ENCODE data around the gene IQCE. TPM values are rescaled to one million over a fixed set of nuclear protein-coding genes. Genes with fewer than 3 reads are reported as not detected.
"Not testable (repeated sequence)": the region's sequence is repeated elsewhere in the genome, so short reads cannot be mapped to it uniquely, and the experiment has no call there.

The IQCE gene
- polyA plus RNA-seq, 3 donors = 19.2 to 21.2 (median 21.2) TPM

- no peak for DNase-seq (ENCODE audit: low read depth in 3 of 3, low spot score in 2 of 3)
Observed at GRCh38 chr7:2573761-2574160, 15.0 kb downstream of the IQCE start.

GRCh38 chr7:2575046-2575732 is 16.4 kb downstream of the IQCE start:
- no peak for DNase-seq (ENCODE audit: low read depth in 3 of 3, low spot score in 2 of 3)

- DNase-seq (ENCODE audit: low read depth in 3 of 3, low spot score in 2 of 3) = no peak
Observed at GRCh38 chr7:2575733-2576340, 17.1 kb downstream of the IQCE start.

GRCh38 chr7:2576742-2577491 is 18.1 kb downstream of the IQCE start:
- DNase-seq (ENCODE audit: low read depth in 3 of 3, low spot score in 2 of 3) = no peak

- no peak for DNase-seq (ENCODE audit: low read depth in 3 of 3, low spot score in 2 of 3)
Observed at GRCh38 chr7:2577914-2578680, 19.3 kb downstream of the IQCE start.

GRCh38 chr7:2580636-2581035 is 21.9 kb downstream of the IQCE start:
- no peak for DNase-seq (ENCODE audit: low read depth in 3 of 3, low spot score in 2 of 3)

GRCh38 chr7:2582006-2582735 is 23.4 kb downstream of the IQCE start:
- DNase-seq (ENCODE audit: low read depth in 3 of 3, low spot score in 2 of 3) = no peak

- no peak for DNase-seq (ENCODE audit: low read depth in 3 of 3, low spot score in 2 of 3)
Observed at GRCh38 chr7:2583798-2584580, 25.2 kb downstream of the IQCE start.

- no peak for DNase-seq (ENCODE audit: low read depth in 3 of 3, low spot score in 2 of 3)
Observed at GRCh38 chr7:2585446-2585845, 26.7 kb downstream of the IQCE start.

- DNase-seq (ENCODE audit: low read depth in 3 of 3, low spot score in 2 of 3) = no peak
Observed at GRCh38 chr7:2586326-2587020, 27.7 kb downstream of the IQCE start.

- no peak for DNase-seq (ENCODE audit: low read depth in 3 of 3, low spot score in 2 of 3)
Observed at GRCh38 chr7:2587134-2587533, 28.4 kb downstream of the IQCE start.

- DNase-seq (ENCODE audit: low read depth in 3 of 3, low spot score in 2 of 3) = no peak
Observed at GRCh38 chr7:2587778-2588177, 29.0 kb downstream of the IQCE start.

GRCh38 chr7:2589341-2589740 is 30.6 kb downstream of the IQCE start:
- no peak for DNase-seq (ENCODE audit: low read depth in 3 of 3, low spot score in 2 of 3)

GRCh38 chr7:2589941-2590340 is 31.2 kb downstream of the IQCE start:
- not testable (repeated sequence) for DNase-seq (ENCODE audit: low read depth in 3 of 3, low spot score in 2 of 3)

GRCh38 chr7:2592375-2592865 is 33.6 kb downstream of the IQCE start:
- no peak for DNase-seq (ENCODE audit: low read depth in 3 of 3, low spot score in 2 of 3)

GRCh38 chr7:2593036-2593727 is 34.4 kb downstream of the IQCE start:
- no peak for DNase-seq (ENCODE audit: low read depth in 3 of 3, low spot score in 2 of 3)

GRCh38 chr7:2594599-2594998 is 35.8 kb downstream of the IQCE start:
- no peak for DNase-seq (ENCODE audit: low read depth in 3 of 3, low spot score in 2 of 3)

- no peak for DNase-seq (ENCODE audit: low read depth in 3 of 3, low spot score in 2 of 3)
Observed at GRCh38 chr7:2595258-2595860, 36.6 kb downstream of the IQCE start.

All from right renal cortex interstitium (tissue), 3 donors.